ENCODE results near the gene ZNF407.

Gene ZNF407

DNA sequence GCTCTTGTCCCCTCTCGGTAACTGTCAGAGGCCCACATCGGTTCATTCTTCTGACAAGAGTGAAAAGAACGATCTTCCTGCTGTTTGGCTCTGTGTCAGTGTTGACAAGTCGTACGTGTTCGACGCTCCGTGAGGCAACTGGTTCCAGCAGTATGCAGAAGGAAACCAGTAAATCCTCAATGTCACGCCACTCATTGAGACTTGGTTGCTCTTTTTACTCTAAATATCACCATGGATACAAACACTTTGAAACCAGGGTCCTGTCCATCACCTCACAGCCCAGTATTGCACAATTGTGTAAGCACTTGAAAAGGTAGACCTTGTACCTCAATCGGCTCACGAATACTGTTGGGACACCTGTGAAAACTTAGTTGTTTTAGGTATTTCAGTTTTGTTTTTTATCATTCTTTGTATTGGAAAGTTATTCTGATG is 136.4 kb downstream of the ZNF407 start:
- Mint-ChIP-seq H3K4me3 (no peak overlapping the region), H3K27ac (no peak overlapping the region), H3K4me1 (no peaks in the 10 kb centered on the region), H3K36me3 (peaks cover 13% of the 10 kb centered on the region), H3K27me3 (no peaks in the 10 kb centered on the region), H3K9me3 (no peaks in the 10 kb centered on the region)
- no peak for ATAC-seq

DNA sequence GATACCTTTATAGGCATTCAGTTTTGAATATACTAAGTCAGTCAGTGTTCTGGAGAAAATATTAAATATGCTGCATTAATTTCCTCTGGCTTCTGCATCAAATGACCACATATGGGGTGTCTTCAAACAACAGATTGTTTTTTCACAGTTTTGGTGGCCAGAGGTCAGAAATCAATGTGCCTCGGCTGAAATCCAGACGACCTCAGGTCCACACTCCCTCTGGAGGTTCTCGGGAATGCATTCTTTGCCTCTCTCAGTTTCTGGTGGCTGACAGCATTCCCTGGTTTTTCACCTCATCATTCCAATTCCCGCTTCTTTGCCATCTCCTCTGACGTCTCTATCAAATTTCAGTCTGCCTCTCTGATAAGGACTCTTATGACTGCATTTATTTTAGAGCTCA is 142.3 kb downstream of the ZNF407 start:
- H3K27me3 Mint-ChIP-seq, result no peaks in the 10 kb centered on the region
- H3K27ac Mint-ChIP-seq, result no peak overlapping the region
- no peaks in the 10 kb centered on the region for H3K4me1 Mint-ChIP-seq
- H3K9me3 Mint-ChIP-seq, result no peaks in the 10 kb centered on the region
- H3K36me3 Mint-ChIP-seq, result peaks cover 11% of the 10 kb centered on the region
- no peak overlapping the region for H3K4me3 Mint-ChIP-seq
- no peak for ATAC-seq

DNA sequence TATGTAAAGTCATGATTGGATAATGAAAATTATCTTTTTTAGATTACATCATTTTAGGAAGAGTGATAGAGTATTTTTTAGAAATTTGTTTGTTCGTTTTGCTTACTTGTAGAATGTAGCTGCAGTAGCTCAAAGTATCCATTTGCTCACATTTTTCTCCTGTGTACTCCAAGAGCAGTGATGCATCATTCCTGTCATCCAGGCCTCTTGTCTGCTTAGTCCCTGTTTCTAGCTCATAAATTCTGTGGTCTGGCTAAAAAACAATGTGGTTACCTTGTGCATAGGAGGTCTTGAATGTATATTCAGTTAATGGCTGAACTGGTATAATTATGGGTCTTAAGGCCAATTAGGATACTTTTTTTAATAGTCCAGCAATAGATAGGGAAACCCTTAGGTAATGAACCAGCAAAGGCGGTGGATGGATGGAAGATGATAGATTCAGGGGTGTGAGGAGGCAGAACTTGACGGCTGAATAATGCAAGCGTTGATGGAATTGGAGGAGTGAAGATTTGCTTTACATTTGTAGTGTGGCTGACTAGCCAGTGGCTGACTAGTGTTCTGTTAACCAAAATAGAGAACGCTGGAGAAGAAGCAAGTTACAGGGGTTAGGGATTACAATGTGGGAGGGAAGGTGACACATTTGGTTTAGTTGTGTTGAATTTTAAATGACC is 145.0 kb downstream of the ZNF407 start:
- Mint-ChIP-seq H3K4me1 (no peaks in the 10 kb centered on the region), H3K4me3 (no peak overlapping the region), H3K9me3 (no peaks in the 10 kb centered on the region), H3K36me3 (peaks cover 11% of the 10 kb centered on the region), H3K27me3 (no peaks in the 10 kb centered on the region), H3K27ac (no peak overlapping the region)
- no peak for ATAC-seq

DNA sequence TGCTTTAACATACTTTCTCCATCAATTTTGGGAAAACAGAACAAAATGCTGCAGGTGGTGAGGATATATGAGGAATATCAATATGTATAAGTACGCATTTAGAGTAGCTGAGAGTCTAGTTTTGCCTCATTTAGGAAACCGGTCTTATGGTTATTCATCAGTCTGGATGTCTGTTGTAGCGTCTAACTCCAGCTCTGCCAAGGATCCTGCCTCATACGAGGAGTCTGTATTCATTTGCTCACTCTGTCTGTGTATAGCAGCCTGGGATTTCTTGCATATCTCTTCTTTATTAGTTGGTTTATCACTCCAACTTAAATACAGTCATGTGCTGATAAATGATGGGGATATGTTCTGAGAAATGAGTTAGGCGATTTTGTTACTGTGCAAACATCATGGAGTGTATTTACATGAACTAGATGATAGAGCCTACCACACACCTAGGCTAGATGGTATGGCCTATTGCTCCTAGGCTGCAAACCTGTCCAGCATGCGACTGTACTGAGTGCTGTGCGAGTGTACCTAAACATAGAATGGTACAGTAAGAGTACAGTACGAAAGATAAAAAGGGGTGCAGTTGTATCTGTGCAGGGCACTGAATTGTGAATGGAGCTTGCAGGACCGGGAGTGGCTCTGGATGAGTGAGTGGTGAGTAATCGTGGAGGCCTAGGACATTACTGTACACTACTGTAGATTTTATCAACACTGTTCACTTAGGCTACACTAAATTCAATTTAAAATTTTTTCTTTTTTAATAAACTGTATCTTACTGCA is 148.1 kb downstream of the ZNF407 start:
- no peaks in the 10 kb centered on the region for H3K4me1 Mint-ChIP-seq
- no peaks in the 10 kb centered on the region for H3K27me3 Mint-ChIP-seq
- no peak overlapping the region for H3K4me3 Mint-ChIP-seq
- H3K36me3 Mint-ChIP-seq, result peaks cover 2% of the 10 kb centered on the region
- no peak overlapping the region for H3K27ac Mint-ChIP-seq
- H3K9me3 Mint-ChIP-seq, result no peaks in the 10 kb centered on the region
- ATAC-seq, result no peak

DNA sequence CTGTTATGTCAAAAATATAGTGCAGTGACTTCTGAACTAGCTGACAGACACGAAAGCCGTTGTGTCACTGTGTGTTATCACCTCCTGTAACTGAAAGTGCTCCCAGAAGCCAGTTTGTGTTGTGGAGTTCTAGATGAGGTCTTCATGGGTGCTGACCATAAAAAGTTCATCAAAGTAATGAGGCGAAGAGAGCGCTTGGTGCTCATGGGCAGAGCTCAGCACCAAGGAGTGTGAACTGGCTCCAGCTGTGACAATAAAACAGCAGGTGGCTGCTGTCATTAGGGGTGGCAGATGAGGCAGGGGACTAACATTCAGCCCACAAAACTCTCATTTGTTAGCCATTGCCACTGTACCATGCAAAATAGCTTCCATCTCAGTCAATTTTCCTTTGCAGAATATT is 151.1 kb downstream of the ZNF407 start:
- no peak overlapping the region for H3K4me3 Mint-ChIP-seq
- H3K9me3 Mint-ChIP-seq, result peaks cover 3% of the 10 kb centered on the region
- H3K4me1 Mint-ChIP-seq, result peaks cover 4% of the 10 kb centered on the region
- ATAC-seq, result no peak
- H3K27ac Mint-ChIP-seq, result no peak overlapping the region
- peaks cover 9% of the 10 kb centered on the region for H3K36me3 Mint-ChIP-seq
- H3K27me3 Mint-ChIP-seq, result no peaks in the 10 kb centered on the region

DNA sequence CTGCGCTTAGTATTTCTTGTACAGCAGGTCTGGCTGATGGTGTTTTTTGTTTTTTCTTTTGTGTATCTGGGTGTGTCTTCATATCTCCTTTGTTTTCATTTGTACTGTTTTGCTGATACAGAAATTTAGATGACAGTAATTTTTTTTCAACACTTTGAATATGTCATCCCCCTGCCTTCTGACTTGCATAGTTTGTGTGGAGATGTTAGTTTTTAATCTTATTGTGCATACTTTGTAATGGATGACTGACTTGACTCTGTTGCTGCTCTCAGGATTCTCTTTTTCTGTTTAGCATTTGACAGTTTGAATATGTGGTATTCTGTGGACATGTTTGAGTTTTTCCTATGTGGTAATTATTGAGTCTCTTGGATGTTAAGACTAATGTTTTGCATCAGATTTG is 161.3 kb downstream of the ZNF407 start:
- H3K4me3 Mint-ChIP-seq, result no peak overlapping the region
- H3K27me3 Mint-ChIP-seq, result no peaks in the 10 kb centered on the region
- H3K9me3 Mint-ChIP-seq, result peaks cover 22% of the 10 kb centered on the region
- ATAC-seq, result no peak
- no peaks in the 10 kb centered on the region for H3K4me1 Mint-ChIP-seq
- no peak overlapping the region for H3K27ac Mint-ChIP-seq
- peaks cover 51% of the 10 kb centered on the region for H3K36me3 Mint-ChIP-seq

DNA sequence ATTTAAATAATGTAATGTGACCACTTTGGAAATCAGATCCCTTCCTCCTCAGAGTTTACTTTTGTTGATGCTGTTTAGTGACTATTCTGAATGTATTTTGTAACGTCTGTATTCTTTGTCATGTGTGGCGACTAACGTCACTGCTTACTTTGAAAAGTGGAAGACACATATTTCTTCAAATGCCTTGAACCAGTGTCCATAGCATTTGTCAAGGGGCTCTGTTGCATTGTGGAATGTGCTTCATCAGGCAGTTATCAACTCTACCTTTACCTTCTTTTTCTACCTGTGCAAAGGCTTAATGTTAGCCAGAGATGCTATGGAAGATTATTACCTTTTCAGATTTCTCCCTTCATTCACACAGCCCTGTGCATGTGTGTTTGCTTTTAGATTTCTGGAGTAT is 162.4 kb downstream of the ZNF407 start:
- H3K4me3 Mint-ChIP-seq, result no peak overlapping the region
- H3K4me1 Mint-ChIP-seq, result no peaks in the 10 kb centered on the region
- peaks cover 24% of the 10 kb centered on the region for H3K9me3 Mint-ChIP-seq
- H3K27me3 Mint-ChIP-seq, result no peaks in the 10 kb centered on the region
- no peak for ATAC-seq
- peaks cover 60% of the 10 kb centered on the region for H3K36me3 Mint-ChIP-seq
- H3K27ac Mint-ChIP-seq, result no peak overlapping the region

DNA sequence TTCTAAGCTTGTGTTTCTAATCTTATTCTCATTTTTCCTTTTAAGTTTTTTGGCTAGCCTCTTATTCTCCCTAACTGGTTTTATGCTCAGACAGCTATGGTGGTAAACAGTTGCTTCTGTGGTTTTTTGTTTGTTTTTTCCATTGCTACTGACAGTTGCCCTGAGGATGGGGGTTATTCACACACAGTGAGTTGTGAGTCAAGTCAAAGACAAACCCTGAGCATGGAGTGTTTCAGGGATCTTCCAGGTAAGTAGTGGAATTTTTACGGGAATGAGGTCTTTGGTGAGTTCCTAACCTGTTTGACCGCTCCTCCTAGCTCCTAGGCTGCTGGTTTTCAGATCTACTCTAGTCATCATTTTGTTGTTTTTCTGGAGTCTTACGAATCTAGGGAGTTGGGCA is 162.8 kb downstream of the ZNF407 start:
- H3K27ac Mint-ChIP-seq, result no peak overlapping the region
- peaks cover 64% of the 10 kb centered on the region for H3K36me3 Mint-ChIP-seq
- no peak overlapping the region for H3K4me3 Mint-ChIP-seq
- no peak for ATAC-seq
- H3K4me1 Mint-ChIP-seq, result no peaks in the 10 kb centered on the region
- peaks cover 21% of the 10 kb centered on the region for H3K9me3 Mint-ChIP-seq
- no peaks in the 10 kb centered on the region for H3K27me3 Mint-ChIP-seq

DNA sequence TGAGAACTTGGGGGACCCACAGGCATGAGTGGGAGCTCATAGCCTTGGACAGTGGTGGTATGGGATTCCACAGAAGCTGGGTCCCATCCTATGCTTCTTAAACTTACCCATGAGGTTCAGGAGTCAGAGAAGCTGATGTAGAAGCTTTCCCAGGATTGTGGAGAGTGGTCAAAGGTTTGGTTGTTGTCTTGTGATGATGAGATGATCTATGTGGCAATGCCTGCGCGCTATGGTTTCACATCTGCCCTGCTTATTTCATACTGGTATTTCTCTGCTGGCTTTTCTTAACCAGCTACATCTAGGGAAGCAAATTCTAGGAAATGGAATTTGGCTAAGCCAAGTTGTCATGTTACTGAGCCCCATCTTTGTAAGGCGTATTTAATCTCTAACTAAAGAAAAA is 168.6 kb downstream of the ZNF407 start:
- no peaks in the 10 kb centered on the region for H3K27me3 Mint-ChIP-seq
- no peak overlapping the region for H3K4me3 Mint-ChIP-seq
- H3K4me1 Mint-ChIP-seq, result no peaks in the 10 kb centered on the region
- ATAC-seq, result no peak
- peaks cover 4% of the 10 kb centered on the region for H3K9me3 Mint-ChIP-seq
- no peak overlapping the region for H3K27ac Mint-ChIP-seq
- peaks cover 27% of the 10 kb centered on the region for H3K36me3 Mint-ChIP-seq

DNA sequence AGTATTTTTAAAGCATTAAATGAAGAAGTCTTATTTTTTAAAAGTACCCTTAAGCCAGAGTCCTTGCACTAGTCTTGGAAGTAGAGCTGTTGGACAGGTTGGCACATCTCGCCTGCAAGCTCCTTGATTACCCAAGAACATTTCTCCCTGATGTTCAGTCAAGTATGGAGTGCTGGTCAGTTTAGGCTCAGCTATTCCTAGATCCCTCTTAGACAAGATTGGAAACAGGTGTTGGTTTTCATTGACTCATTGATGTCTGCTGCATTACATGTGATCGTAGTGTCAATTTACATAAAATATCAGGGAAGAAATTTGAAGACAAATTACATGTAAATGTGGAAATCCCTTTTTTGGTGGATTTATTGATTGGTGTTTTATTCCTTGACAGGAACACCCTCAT is 170.4 kb downstream of the ZNF407 start:
- peaks cover 9% of the 10 kb centered on the region for H3K4me1 Mint-ChIP-seq
- H3K27ac Mint-ChIP-seq, result no peak overlapping the region
- no peak for ATAC-seq
- H3K4me3 Mint-ChIP-seq, result no peak overlapping the region
- peaks cover 21% of the 10 kb centered on the region for H3K36me3 Mint-ChIP-seq
- H3K27me3 Mint-ChIP-seq, result no peaks in the 10 kb centered on the region
- H3K9me3 Mint-ChIP-seq, result peaks cover 4% of the 10 kb centered on the region

DNA sequence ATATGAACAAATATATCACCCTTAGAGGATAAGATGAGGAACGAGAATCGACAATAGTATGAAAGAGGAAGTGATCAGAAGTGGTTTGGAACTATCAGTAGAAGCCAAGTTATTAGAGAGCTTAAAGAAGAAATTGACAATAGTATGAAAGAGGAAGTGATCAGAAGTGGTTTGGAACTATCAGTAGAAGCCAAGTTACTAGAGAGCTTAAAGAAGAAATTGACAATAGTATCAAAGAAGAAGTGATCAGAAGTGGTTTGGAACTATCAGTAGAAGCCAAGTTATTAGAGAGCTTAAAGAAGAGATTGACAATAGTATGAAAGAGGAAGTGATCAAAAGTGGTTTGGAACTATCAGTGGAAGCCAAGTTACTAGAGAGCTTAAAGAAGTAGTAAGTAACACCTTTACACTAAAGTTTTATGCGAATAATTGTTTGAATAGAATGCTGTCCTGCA is 175.5 kb downstream of the ZNF407 start:
- Mint-ChIP-seq H3K9me3 (no peaks in the 10 kb centered on the region), H3K4me1 (peaks cover 26% of the 10 kb centered on the region), H3K27me3 (no peaks in the 10 kb centered on the region), H3K27ac (no peak overlapping the region), H3K36me3 (peaks cover 11% of the 10 kb centered on the region), H3K4me3 (no peak overlapping the region)
- peak; percentile 74 for ATAC-seq

DNA sequence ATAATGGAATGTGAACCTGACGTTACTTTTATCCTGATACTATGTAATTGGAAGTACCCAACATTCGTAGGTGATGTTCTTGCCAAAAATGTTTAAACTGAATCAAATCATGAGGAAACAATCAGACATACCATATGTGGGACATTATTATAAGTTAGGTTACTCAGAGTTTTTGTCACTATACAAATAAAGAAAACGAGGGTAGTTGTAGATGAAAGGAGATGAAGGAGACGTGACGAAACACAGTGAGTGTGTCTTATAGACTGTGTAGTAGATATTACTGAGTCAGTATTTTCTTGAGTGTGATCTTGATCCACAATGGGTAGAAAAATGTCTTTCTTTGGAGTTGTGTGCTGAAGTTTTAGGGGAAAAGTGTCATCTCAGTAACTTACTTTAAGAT is 176.8 kb downstream of the ZNF407 start:
- H3K36me3 Mint-ChIP-seq, result peaks cover 15% of the 10 kb centered on the region
- H3K27ac Mint-ChIP-seq, result no peak overlapping the region
- no peak for ATAC-seq
- no peaks in the 10 kb centered on the region for H3K27me3 Mint-ChIP-seq
- peaks cover 26% of the 10 kb centered on the region for H3K4me1 Mint-ChIP-seq
- H3K4me3 Mint-ChIP-seq, result no peak overlapping the region
- H3K9me3 Mint-ChIP-seq, result no peaks in the 10 kb centered on the region

DNA sequence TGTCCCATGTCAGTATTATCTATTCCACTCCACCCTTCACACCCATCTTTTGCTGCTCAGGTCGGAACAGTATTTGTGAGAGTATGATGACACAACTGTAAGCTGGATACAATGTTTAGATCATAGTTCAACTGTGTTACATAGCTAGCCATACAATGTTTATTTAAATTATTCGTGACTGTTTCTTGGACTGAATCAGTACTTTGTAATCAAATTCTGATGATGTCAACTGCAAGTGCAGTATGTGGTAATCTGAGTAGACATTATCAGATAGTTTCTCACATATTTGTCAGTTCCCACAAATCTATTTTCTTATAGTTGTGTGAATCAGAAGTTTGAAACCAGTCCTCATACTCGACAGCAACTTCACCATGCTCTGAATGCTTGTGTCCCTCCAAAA is 177.6 kb downstream of the ZNF407 start:
- H3K27ac Mint-ChIP-seq, result no peak overlapping the region
- H3K4me3 Mint-ChIP-seq, result no peak overlapping the region
- peaks cover 26% of the 10 kb centered on the region for H3K4me1 Mint-ChIP-seq
- ATAC-seq, result no peak
- no peaks in the 10 kb centered on the region for H3K9me3 Mint-ChIP-seq
- H3K27me3 Mint-ChIP-seq, result no peaks in the 10 kb centered on the region
- H3K36me3 Mint-ChIP-seq, result peaks cover 15% of the 10 kb centered on the region

DNA sequence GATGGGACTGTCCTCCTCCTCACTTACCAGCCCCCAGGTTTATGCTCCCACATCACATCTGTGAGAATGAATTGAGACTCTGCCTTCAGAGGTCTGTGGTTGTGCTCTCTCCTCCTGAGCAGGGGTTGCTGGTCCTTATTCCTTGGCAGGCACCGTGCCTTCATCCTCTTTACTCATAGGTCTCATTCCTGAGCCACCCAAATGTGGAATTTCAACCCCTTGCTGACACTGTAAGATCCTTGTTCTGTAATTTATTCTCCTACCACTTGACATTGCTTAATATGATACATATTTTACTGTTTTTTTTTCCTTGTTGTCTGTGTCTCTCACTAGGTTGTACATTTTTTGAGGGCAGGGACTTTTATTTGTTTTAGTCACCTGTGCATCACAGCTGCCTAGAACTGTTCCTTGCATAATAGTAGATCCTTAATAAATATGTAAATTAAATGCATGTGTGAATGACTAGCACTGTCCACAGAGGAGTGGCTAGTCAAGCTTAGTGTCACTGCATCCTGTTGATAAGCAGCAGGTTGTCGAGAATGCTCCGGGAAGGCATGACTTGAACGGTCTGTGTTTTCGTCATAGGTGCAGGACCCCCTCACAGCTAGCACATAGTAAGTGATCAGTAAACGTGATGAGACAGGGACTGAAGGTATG is 180.6 kb downstream of the ZNF407 start:
- no peak for ATAC-seq
- Mint-ChIP-seq H3K4me1 (peaks cover 15% of the 10 kb centered on the region), H3K27ac (no peak overlapping the region), H3K9me3 (no peaks in the 10 kb centered on the region), H3K4me3 (no peak overlapping the region), H3K27me3 (no peaks in the 10 kb centered on the region), H3K36me3 (peaks cover 21% of the 10 kb centered on the region)

DNA sequence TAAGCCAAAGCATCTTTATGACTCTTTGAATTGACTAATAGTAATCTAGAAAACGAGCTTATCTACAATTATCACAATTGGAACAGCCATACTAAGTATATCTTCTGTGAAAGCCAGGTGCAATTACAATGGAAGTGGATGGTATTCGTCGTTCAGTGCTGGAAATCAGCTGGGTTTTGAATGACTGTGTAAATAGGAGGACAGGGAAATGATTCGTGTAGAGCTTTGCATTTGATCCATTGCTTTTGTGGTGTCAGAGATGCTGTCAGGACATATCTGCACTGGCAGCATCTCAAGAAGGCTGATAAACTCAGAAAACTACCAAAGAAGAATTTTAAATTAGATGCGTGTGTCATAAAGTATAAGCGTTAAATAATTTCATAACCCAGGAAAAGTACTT is 187.1 kb downstream of the ZNF407 start:
- no peak for ATAC-seq
- no peaks in the 10 kb centered on the region for H3K9me3 Mint-ChIP-seq
- peaks cover 41% of the 10 kb centered on the region for H3K36me3 Mint-ChIP-seq
- H3K27me3 Mint-ChIP-seq, result no peaks in the 10 kb centered on the region
- no peaks in the 10 kb centered on the region for H3K4me1 Mint-ChIP-seq
- no peak overlapping the region for H3K27ac Mint-ChIP-seq
- no peak overlapping the region for H3K4me3 Mint-ChIP-seq

DNA sequence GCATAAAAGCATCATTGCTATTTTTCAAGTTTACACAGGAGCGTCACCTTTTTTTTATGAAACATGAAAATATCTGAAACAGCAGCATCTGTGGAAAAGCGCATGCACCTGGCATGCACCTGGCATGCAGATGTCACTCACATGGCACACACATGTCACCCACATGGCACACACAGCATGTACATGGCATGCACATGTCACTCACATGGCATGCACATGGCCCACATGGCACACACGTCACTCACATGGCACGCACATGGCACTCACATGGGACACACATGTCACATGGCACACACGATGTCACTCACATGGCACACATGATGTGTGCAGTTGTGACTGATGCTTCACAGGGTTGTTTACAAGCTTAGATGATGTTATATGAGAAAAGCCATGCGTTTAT is 188.0 kb downstream of the ZNF407 start:
- no peak overlapping the region for H3K4me3 Mint-ChIP-seq
- H3K27ac Mint-ChIP-seq, result no peak overlapping the region
- H3K9me3 Mint-ChIP-seq, result no peaks in the 10 kb centered on the region
- ATAC-seq, result no peak
- H3K36me3 Mint-ChIP-seq, result peaks cover 45% of the 10 kb centered on the region
- no peaks in the 10 kb centered on the region for H3K4me1 Mint-ChIP-seq
- no peaks in the 10 kb centered on the region for H3K27me3 Mint-ChIP-seq

Data from stimulated activated memory B cell treated with anti-CD40 and anti-IgM and Interleukin-4, amounts not matched to agents 10 μg/mL and 1 μg/mL and 100 μg/mL, for 72 hours (primary cell).